NOMO-1 (cell line): ENCODE results near the gene MICALL1.

Experiments used
- DNase-seq, 2 experiments: peaks; one replicate each; lab custom pipeline; 2025; ENCODE audit not compliant: unreplicated experiment in 2 of 2; lab: John Stamatoyannopoulos, UW

Gene MICALL1, protein sequence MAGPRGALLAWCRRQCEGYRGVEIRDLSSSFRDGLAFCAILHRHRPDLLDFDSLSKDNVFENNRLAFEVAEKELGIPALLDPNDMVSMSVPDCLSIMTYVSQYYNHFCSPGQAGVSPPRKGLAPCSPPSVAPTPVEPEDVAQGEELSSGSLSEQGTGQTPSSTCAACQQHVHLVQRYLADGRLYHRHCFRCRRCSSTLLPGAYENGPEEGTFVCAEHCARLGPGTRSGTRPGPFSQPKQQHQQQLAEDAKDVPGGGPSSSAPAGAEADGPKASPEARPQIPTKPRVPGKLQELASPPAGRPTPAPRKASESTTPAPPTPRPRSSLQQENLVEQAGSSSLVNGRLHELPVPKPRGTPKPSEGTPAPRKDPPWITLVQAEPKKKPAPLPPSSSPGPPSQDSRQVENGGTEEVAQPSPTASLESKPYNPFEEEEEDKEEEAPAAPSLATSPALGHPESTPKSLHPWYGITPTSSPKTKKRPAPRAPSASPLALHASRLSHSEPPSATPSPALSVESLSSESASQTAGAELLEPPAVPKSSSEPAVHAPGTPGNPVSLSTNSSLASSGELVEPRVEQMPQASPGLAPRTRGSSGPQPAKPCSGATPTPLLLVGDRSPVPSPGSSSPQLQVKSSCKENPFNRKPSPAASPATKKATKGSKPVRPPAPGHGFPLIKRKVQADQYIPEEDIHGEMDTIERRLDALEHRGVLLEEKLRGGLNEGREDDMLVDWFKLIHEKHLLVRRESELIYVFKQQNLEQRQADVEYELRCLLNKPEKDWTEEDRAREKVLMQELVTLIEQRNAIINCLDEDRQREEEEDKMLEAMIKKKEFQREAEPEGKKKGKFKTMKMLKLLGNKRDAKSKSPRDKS

DNA sequence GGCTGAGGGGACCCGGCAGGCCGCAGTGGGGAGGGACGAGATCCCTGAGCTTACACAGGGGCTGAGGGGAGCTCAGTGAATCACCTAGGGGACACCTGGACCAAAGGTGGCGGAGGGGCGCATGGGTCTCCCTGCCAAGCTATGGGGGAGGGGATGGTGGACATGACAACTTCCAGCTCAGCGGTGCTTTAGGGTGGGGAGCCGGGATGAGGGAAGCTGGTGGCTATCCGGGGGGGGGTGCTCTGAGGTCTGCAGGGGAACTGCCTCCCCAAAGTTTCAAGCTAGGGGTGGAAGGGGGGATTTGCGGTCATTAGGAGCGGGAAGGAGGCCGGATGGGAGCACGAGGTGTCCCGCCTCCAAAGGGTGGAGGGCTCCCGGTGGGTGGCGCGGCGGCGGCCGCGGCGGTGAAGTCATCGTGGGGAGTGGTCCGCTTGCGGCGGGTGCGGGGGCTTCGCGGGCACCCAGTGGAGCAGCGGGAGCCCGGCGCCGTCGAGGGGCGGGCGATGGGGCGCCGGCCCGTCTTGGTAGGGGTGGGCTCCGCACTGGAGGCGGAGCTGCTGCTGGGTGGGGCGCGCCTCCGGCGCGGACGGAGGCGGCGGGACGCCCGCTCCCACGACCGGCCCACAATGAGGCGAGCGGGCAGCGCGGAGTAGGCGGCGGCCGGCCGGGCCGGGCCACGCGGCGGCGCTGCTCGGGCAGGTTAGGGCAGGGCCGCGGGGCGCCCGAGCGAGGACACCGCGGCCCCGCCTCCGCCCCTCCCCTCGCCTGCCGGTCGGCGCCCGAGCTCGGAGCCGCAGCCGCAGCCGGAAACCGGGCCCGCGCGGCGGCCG lies at the start of gene MICALL1:
MICALL1 (plus strand) TSS at position 764 of the 830 bp plus-strand sequence. CDS start 126 bp downstream, outside the sequence.
- peak; percentile 73 to 79 for DNase-seq

DNA sequence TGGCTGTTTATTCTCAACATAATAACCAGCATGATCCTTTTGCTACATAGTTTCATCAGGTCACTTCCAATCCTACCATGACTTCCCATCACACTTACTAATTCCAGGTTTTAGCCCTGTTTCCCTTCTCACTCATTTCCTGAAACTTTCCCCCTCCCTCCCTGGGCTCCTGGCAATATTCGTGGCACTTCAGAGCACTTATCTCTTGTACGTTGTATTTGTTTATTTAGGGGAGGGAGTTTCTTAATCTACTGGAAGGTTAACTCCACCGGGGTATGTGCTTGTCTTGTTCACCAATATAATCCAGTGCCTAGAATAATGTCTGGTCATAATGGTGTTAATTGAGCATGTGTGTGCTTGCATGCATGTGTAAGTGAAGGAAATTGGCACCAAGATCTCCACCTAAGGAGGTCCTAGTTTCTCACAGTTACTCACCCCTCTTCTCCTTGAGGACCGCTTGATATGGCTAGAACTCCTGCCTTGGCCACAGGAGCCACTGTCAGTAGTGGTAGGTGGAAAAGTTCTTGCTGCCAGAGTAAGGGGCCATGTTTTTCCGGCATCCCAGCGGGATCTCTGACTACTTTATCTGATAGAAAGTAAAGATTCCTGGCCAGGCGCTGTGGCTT lies 45.2 kb upstream of the MICALL1 start:
- DNase-seq, result no peak

DNA sequence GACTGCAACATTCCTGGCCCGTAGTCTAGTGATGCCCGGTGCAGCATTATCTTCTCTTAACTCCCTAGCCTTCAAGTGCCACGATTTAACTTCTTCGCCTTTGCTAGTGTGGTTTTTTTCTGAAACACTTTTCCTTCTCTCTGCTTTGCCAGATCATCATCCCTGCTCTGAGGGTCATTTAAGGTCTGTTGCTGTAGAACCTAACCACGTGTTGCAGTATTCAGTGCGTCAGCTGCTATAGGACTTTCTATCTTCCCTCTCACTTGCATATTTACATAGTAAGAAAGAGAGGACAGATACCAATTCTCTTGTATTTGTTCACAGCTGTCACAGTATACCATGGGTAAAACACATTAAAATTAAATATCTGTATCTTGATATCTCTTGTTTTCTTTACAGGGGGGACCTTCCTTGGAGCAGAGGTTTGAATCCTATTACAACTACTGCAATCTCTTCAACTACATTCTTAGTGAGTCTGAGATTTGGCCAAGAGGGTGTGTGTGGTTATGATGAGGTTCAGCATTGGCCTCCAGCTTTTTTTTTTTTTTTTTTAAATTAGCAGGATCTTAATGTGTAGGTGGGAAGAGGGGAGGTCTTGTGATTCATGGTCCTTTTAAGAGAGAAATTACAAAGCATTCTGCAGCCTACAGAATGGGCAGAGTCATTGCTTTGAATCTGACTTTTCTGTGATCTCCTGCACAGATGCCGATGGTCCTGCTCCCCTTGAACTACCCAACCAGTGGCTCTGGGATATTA lies 43.3 kb upstream of the MICALL1 start:
- no peak for DNase-seq

DNA sequence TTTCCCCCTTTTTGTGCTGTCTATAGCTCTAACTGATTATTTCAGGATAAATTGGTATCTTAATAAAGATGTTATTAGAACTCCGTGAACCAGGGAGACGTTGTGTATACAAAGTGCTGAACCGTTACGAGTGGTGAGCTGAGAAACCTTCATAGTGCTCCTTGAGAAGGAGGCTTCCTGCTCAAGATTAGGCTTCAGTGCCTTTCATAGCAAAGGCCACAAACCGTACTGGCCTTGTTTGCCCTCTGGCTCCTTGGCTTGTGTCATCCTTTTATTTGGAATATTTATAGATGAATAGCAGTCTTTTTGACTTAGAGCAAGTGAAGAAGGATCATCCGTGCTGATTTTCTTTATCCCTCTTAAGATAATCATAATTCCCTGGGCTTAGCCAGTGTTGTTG lies 40.6 kb upstream of the MICALL1 start:
- DNase-seq, result no peak

DNA sequence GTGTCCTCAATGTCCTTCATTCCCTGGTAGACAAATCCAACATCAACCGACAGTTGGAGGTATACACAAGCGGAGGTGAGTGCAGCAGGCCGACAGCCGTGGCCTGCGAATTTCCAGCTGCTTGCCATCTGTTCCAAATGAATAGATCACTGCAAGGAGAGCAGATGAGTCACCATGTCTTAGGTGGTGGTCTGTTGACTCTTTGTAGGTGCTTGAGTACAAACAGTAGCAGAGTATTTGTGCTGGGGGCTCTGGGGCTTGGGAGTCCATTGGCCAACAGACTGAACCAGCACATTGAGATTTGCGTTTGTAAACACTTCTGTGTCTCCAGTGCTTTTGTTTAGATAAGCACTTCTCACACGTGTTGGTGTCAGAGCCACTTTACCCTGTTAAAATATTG lies 35.8 kb upstream of the MICALL1 start:
- DNase-seq, result no peak

DNA sequence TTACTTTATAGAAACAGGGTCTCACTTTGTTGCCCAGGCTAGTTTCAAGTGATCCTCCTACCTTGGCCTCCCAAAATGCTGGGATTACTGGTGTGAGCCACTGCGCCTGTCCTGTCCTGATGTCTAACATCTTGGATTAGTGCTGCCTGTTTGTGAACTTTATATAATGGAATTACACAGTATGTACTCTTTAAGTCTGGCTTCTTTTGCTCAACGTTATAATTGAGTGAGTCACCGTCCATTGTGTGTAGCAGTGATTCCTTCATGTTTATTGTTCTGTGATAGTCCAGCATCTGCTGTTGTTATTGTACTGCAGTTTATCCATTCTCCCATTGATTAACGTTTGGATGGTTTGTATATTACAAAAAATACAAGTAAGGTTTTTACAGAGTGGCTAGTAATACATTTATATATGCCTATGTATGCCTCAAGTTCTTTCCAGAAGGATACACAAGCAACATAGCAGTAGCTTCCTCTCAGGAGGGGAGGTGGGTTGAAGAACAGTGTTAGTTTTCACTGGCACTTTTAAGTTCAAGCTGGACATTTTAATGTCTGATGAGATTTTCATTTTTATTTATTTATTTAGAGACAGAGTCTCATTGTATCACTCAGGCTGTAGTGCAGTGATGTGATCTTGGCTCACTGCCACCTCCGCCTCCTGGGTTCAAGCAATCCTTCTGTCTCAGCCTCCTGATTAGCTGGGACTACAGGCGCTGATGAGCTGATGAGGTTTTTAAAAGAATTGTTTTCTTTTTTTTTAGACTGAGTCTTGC lies 25.2 kb upstream of the MICALL1 start:
- no peak for DNase-seq

DNA sequence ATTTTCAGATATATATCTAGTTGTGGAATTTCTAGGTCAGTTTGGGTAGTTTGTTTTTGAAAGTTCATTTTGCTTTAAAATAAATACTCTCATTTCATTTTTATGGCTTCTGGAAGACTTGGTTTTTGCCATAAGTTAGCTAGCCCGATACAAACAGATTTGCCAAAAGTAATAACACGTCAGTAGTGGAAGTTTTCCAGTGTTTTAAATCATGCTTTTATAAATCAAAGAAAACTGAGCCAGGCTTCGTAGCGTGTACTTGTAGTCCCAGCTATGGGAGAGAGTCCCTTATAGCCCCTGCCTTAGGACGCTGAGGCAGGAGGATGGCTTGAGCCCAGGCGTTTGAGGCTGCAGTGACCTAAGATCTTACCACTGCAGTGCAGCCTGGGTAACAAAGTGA lies 21.7 kb upstream of the MICALL1 start:
- no peak for DNase-seq

DNA sequence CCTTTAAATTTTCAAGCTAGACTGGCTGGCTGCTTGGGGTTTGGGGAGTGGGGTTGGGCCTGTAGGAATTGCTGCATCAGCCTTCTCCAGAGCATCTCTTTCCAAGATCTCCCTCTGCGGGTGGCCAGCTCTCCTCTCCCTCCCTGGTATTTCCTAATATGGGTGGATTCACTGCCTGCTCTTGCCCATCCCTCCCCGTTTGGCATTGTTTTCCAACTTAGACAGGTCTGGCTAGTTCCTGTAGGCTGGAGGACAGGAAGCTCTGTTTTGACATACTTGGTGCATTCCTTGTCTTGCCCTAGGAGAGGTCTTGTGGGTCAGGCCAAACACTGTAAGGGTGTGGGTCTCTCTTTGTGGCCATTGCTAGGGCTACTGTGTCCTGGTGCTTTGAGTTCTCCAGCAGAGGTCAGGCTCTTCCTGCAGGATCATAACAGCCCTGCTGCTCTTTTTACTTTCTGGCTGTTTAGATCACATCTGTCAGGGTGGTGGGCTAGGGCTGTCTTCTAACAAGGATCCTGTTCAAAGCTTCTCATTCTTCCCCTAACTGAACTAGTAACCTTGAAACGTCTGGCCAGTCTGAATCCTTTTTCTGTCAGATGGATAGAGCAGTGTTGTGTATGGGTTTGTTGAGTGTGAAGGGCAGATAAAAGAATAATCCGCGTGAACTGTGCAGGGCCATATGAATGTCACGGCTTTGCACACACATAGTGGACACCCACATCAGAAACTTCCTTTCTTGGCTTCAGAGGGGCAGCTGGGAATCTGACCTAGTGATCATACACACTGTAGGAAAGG lies 18.3 kb upstream of the MICALL1 start:
- no peak for DNase-seq

DNA sequence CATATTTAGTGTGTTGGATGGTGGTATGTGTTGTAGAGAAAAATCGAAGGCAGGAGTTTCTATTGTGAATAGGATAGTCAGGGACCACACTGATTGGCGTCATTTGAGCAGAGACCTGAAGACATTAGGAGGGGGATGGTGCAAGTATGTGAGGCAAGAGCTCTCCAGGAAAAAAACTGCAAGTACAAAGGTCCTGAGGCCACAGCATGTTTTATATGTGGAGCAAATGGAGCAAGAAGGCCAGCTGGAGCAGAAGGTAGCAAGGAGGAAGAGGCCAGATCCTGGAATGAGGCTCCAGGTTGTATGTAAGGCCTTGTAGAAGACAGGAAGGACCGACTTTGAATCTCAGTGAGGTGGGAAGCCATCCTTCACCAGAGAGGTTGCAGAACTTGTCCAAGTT lies 14.2 kb upstream of the MICALL1 start:
- DNase-seq, result no peak

DNA sequence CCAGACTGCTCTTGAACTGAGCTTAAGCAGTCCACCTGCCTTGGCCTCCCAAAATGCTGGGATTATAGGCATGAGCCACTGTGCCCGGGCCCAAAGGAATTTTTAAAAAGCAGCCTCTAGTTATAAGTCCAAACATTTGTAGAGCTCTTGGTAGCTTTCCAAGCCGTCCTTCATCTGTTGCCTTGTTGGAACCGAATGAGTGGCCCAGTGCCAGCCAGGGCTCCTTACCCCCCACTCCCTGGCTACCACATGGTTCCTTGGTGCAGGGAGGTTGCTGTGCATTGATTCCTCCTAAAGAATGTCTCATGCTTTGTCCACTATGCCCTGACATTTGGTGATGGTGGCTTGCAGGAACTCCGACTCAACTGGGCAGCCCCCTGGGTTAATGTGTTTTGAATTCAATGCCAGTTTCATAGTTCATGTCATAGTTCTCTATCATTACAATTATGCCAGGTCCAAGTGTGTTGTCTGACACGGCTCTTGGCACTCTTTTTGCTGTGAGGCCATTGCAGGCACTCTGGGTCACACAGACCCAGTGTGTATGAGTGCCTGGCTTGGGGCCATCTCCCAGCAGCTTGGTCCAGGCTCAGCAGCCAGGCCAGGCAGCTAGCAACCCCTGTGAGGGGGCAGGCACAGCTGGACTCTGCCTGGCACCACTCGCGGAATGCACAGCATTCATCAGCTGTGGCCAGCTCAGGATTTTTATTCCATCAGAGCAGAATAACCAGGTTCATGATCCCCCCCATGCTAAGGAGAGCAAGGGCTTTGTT lies 13.3 kb upstream of the MICALL1 start:
- no peak for DNase-seq

DNA sequence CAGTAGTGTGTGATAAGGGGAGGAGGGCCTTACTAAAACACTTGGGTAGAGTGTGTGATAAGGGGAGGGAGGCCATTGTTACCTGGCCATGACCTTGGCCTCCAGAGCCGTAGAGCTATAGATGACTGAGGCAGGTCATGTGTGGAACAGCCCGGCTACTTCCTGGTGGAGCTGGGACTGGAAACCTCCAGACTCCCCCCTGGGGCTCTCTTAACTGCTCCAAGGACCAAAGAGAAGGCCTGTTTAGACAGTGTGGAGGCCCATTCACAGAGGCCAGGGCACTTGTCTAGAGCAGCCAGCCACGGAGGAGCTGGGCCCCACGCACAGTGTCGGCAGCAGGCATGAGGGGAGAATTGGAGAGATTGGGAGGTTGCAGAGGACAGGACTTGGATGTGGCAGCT lies 12.5 kb upstream of the MICALL1 start:
- no peak for DNase-seq

DNA sequence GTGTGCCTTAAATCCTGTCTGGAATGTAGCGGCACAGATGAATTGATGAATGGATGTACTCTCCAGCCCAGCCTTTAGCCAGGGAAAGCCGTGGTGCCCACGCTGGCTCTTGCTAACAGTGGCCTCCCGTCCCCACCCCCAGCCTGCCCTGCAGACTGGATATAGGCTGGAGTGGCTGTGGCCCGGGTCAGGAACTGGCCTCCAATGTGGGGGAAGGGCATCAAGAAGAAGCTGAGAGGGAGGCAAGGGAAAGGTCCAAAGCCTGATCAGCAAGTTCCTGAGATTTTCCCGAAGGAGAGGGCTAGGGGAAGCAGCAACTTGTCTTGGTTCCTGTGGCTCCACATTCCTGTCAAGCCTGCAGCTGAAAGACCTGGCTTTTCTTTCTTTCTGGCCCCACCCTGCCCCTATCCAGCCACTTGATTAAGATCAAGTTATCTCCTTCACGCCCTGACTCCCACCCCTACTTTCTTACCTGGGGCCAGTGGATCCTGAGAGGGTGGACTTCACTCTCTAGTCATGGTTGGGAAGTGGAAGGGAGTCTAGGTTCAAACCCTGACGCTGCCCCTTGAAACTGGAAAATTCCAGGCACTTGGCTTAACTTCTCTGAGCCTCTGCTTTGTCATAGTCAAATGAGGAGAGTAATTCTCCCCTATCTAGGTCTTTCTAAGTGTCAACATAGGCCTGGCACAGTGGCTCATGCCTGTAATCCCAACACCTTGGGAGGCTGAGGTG lies 11.0 kb upstream of the MICALL1 start:
- DNase-seq, result no peak

DNA sequence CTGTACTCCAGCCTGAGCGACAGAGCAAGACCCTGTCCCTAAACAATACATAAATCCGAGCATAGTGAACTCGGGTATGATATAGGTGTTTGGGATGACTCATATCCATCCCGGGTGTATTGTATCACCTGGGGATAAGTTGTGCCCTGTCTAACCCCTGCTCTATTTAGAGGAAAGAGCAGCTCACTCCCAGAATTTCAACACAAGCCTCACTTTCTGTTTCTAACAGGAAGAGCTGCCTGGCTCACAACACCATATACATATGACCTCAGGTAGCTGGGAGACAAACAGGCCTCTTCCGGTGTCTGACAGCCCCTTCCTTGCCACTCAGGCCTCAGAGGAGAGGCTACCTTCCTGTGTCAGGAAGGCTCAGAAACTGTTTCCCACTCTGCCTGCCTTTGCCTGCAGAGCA lies 9.9 kb upstream of the MICALL1 start:
- DNase-seq, result peak; percentile 71 to 81

DNA sequence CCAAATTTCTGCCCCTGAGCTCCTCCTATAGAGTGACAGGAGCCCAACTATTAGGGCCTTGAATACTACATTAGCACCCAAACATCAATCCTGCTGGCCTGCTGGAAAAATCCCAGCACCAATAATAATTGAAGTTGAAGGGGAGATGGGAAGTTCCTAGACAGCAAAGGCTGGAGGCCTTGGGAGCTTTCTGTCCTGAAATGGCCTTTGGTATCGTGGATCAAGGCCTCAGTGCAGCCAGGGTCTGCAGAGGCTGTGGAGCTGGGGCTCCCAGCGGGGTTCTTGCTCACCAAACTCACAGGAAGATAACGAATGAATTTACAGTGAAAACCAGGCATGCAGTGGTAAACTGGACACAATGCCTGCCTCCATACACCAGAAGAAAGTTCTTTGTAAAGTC lies 9.2 kb upstream of the MICALL1 start:
- no peak for DNase-seq

DNA sequence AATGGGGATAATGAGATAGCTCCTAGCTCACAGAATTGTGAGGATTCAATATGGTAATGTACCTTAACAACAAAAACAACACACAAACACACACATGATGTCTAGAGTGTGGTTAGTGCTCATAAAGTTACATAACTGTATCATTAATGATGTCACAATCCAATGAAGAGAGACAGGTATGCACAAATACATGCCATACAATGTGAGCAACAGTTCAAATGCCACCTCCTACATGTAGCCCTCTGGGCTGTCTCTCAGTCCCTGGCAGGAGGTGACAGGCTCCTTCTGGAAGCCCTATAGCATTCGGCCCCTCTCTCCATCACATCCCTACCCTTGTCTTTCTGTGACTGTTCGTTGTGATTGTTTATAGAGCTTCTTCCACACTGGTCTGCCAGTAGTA lies 8.3 kb upstream of the MICALL1 start:
- no peak for DNase-seq

DNA sequence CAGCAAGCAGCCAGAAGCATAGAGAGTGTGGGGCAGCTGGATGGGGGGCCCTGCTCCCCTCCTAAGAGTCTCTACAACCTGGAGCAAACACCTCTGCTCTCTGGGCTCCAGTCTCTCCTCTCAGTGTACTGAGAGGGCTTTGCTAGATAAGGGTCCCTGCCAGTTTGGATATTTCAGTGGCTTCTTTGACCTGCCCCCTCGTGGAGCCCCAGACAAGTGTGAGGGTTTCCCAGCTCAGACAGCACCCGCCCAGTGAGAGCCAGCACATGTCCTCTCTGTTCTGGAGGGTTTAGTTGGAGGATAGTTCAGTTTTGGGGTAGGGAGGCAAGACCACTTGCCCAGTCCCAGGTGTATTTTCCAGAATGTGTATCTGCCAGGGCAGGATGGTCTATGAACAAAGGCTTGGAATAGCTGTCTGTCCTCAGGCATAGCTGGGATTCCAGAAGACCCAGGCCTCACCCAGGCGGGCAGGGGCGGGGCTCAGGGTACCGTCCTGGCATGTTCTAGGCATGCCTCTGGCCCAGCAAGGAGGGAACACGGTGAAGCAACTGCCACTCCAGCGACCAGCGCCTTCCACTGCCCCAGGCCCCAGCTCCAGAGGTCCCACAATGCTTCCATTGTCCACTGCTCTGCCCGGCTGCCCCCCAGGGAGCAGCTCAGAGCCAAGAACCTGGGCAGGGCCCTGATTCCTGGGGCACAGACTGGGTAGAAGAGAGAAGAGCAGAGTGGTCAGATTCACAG lies 7.5 kb upstream of the MICALL1 start:
- no peak for DNase-seq
